GM12878 (cell line): ENCODE measurements around the gene IKBKG. TPM values are rescaled to one million over a fixed set of nuclear protein-coding genes. Genes with fewer than 3 reads are reported as not detected.
A peak's percentile ranks its signal among the peaks of the same experiment; 100 is the strongest.

Experiments used
- ATAC-seq: fragments of 200-7000 bp; cut with Tn5 transposase; 3 replicates; pipeline ENCODE4 v1.9.1; 2020; ENCODE audit warnings: mild to moderate bottlenecking, moderate library complexity
- BruUV-seq: library from RNA; stranded (reverse); fragments of 400-500 nt; replicated peaks from 2 replicates; lab custom pipeline; 2021; lab: Mats Ljungman, UMichigan
- CTCF ChIA-PET: fragments of 300-600 bp; sonication (Branson Sonifier 250); formaldehyde crosslinking; extraction: SDS; loops from one replicate; lab custom pipeline; 2021; ENCODE audit warnings: inconsistent platforms; lab: Yijun Ruan, JAX
- POLR2A ChIA-PET: fragments of 350-600 bp; formaldehyde crosslinking; extraction: SDS; loops from one replicate; lab custom pipeline; 2021; ENCODE audit warnings: inconsistent platforms; lab: Charles Lee
- RAD21 ChIA-PET: fragments of 300-600 bp; sonication (Branson Sonifier 250); formaldehyde crosslinking; loops from one replicate; lab custom pipeline; 2023; ENCODE audit warnings: antibody characterized with exemption; ENCODE audit not compliant: unreplicated experiment; lab: Charles Lee
- SMC1A ChIA-PET: fragments of 300-600 bp; sonication (Branson Sonifier 250); formaldehyde crosslinking; loops from one replicate; lab custom pipeline; 2023; ENCODE audit not compliant: unreplicated experiment, uncharacterized antibody; lab: Charles Lee
- DNase-seq: peaks from one replicate; pipeline ENCODE4 v3.0.0-alpha.2; 2011; ENCODE audit warnings: low read depth, low spot score
- FAIRE-seq: peaks from 3 replicates; lab custom pipeline; 2011; peaks lifted over from hg19 to GRCh38; lab: Jason Lieb, UNC
- H2AFZ ChIP-seq: 2 replicates; pipeline ENCODE4 v1.6.0; 2011; ENCODE audit warnings: low read depth, low read length, control low read depth; ENCODE audit not compliant: control insufficient read depth
- H3K27ac ChIP-seq: 2 replicates; pipeline ENCODE4 v1.5.1; 2011; ENCODE audit warnings: control low read depth; ENCODE audit not compliant: control insufficient read depth, insufficient read depth
- H3K27me3 ChIP-seq, 2 experiments: replicated peaks in 1 of 2; 2 replicates each; pipeline versions ENCODE4 v1.6.0 to v1.6.1; 2011; ENCODE audit warnings: low read length in 1 of 2; ENCODE audit not compliant: control insufficient read depth in 2 of 2, insufficient read depth in 2 of 2
- H3K36me3 ChIP-seq, 2 experiments: 2 replicates each; pipeline ENCODE4 v1.5.1; 2011; ENCODE audit warnings: low read length in 1 of 2; ENCODE audit not compliant: control insufficient read depth in 2 of 2, insufficient read depth in 2 of 2
- H3K4me1 ChIP-seq: 2 replicates; pipeline ENCODE4 v1.6.1; 2011; ENCODE audit warnings: mild to moderate bottlenecking, low read length, moderate library complexity, mixed read lengths; ENCODE audit not compliant: control insufficient read depth, insufficient read depth
- H3K4me2 ChIP-seq: 2 replicates; pipeline ENCODE4 v1.6.0; 2011; ENCODE audit warnings: control low read depth; ENCODE audit not compliant: control insufficient read depth, insufficient read depth
- H3K4me3 ChIP-seq: fragments of 200-600 bp; sonication (generic); 2 replicates; pipeline ENCODE4 v1.5.1; 2016
- H3K79me2 ChIP-seq: 2 replicates; pipeline ENCODE4 v1.6.0; 2011; ENCODE audit warnings: low read length; ENCODE audit not compliant: control insufficient read depth, insufficient read depth
- H3K9ac ChIP-seq: 2 replicates; pipeline ENCODE4 v1.8.0; 2011; ENCODE audit warnings: low read length, control low read depth, mixed read lengths; ENCODE audit not compliant: control insufficient read depth, insufficient read depth
- H3K9me3 ChIP-seq: replicated peaks from 3 replicates; pipeline ENCODE4 v1.5.1; 2011; ENCODE audit warnings: mild to moderate bottlenecking, low read length; ENCODE audit not compliant: control insufficient read depth, insufficient read depth
- H4K20me1 ChIP-seq: 2 replicates; pipeline ENCODE4 v1.6.0; 2011; ENCODE audit not compliant: control insufficient read depth, insufficient read depth
- PAX5 ChIP-seq: IDR thresholded peaks from 2 replicates; pipeline ENCODE4 v1.6.1; 2011; ENCODE audit warnings: low read depth, low read length, borderline replicate concordance
- RAD51 ChIP-seq: fragments of 450-650 bp; IDR thresholded peaks from 2 replicates; pipeline ENCODE4 v1.6.1; 2016; ENCODE audit warnings: moderate library complexity, mild to moderate bottlenecking, inconsistent platforms
- RFX5 ChIP-seq: IDR thresholded peaks from 2 replicates; pipeline ENCODE4 v1.6.1; 2011; ENCODE audit warnings: low read depth, low read length, improper control_type of control experiment
- TCF3 ChIP-seq: IDR thresholded peaks from 2 replicates; pipeline ENCODE4 v1.6.1; 2012; ENCODE audit warnings: low read depth, mild to moderate bottlenecking, low read length, borderline replicate concordance; ENCODE audit not compliant: insufficient read depth
- WGBS: methylation state at CpG from one replicate; pipeline ENCODE4 v1.1.6; 2016; ENCODE audit warnings: low lambda C conversion rate; ENCODE audit not compliant: insufficient replicate concordance, insufficient coverage; ENCODE audit errors: missing lambda C conversion rate; 5-methylcytosine and 5-hydroxymethylcytosine counted together
- in situ Hi-C: fragments of 300-500 bp; cut with MboI; formaldehyde crosslinking; loops from 9 replicates; pipeline ENCODE4 v1.14.3; 2018; ENCODE audit warnings: mixed read lengths
- intact Hi-C: fragments of 100-400 bp; cut with micrococcal nuclease; formaldehyde crosslinking; loops from one replicate; pipeline ENCODE4 v1.14.2; 2022; ENCODE audit not compliant: unreplicated experiment
- polyA plus RNA-seq, 11 experiments: library from polyadenylated mRNA; depleted of rRNA in 4 of 11; unstranded in 6 of 11; stranded (reverse) in 5 of 11; fragments of >200 nt; fragmentation: Nextera tagmentation in 4 of 11; fragmentation: Illumina TruSeq in 1 of 11; extraction: Ambion mirVana in 4 of 11; extraction: Trizol in 1 of 11; gene quantifications; 1 replicate in 1 of 11; 2 replicates in 10 of 11; pipeline versions ENCODE4 v1.2.1 to v1.2.3, GENCODE V29; 2011 to 2016; ENCODE audit warnings: inconsistent platforms in 2 of 11, missing spikeins in 2 of 11, low read depth in 1 of 11
- total RNA-seq, 4 experiments: library from RNA; depleted of rRNA in 3 of 4; stranded (reverse); fragments of >200 nt in 3 of 4; fragmentation: Illumina TruSeq in 1 of 4; extraction: Trizol in 1 of 4; gene quantifications; 2 replicates each; pipeline versions ENCODE4 v1.2.1 to v1.2.3, GENCODE V29; 2013 to 2021
- TF ChIP-seq, protein P1 (sequence below): fragments of 450-650 bp; formaldehyde crosslinking; IDR thresholded peaks from 2 replicates; pipeline ENCODE4 v1.4.0; 2022; ENCODE audit warnings: mild to moderate bottlenecking, moderate library complexity

IKBKG gene
- total and polyA plus RNA-seq, 10 of the 15 experiments (the other 5 are each of a cell fraction or from before 2014, with no cell fraction given), result 0.35 to 30.7 (median 16.7) TPM

DNA sequence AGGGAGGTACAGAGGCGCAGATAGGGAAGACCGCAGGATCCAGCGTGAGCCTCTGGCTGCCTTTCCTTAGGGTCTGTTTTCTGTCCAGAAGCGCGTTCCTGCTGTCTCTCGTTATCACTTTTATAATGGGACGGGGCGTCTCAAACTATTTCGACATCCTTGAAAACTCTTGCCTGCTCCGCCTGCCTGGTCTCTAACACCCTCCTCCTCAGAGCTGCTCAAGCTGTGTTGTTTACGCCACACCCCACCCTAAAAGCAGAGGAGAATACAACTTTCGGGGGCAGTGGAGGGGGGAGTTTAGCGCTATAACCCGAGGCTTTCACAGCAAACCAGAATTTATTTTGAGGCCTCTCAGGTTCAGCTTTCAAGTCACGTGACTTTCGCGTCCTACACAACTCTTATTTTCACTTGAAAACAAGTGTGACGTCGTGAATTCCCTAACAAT lies 30.7 kb upstream of the IKBKG start:
- H3K36me3 ChIP-seq, result no peaks in the 10 kb centered on the region
- TSS peak; percentile 74 for BruUV-seq
- in situ Hi-C loops, result no loop called here
- H3K4me3 ChIP-seq, result peak overlapping the region; percentile 64
- no peaks in the 10 kb centered on the region for H3K4me1 ChIP-seq
- no peaks in the 10 kb centered on the region; the same call in 2 of the 3 replicates for H3K9me3 ChIP-seq
- CTCF ChIA-PET, result interaction anchor here (2.1 kb wide), 1 partner anchor 11 kb away, joined by 8 read pairs; no protein-coding TSS in a partner anchor
- no peak for TF ChIP-seq PAX5
- TF ChIP-seq RFX5, result 0 out of 2 replicates have a peak, but pooled peaks have one; percentile 9
- peak; percentile 34; the same call in 1 of the 2 replicates for TF ChIP-seq RAD51
- TF ChIP-seq, protein P1, sequence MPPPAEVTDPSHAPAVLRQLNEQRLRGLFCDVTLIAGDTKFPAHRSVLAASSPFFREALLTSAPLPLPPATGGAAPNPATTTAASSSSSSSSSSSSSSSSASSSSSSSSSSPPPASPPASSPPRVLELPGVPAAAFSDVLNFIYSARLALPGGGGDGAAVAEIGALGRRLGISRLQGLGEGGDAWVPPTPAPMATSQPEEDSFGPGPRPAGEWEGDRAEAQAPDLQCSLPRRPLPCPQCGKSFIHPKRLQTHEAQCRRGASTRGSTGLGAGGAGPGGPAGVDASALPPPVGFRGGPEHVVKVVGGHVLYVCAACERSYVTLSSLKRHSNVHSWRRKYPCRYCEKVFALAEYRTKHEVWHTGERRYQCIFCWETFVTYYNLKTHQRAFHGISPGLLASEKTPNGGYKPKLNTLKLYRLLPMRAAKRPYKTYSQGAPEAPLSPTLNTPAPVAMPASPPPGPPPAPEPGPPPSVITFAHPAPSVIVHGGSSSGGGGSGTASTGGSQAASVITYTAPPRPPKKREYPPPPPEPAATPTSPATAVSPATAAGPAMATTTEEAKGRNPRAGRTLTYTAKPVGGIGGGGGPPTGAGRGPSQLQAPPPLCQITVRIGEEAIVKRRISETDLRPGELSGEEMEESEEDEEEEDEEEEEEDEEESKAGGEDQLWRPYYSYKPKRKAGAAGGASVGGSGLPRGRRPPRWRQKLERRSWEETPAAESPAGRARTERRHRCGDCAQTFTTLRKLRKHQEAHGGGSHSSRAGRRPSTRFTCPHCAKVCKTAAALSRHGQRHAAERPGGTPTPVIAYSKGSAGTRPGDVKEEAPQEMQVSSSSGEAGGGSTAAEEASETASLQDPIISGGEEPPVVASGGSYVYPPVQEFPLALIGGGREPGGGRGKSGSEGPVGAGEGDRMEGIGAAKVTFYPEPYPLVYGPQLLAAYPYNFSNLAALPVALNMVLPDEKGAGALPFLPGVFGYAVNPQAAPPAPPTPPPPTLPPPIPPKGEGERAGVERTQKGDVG (CRISPR knock-in tag), result no peak
- no peak for TF ChIP-seq TCF3
- TF ChIP-seq, all 136 proteins: peak for 2
- Histone ChIP-seq H2AFZ (peak overlapping the region; percentile 83), H4K20me1 (no peaks in the 10 kb centered on the region), H3K27ac (peak overlapping the region; percentile 57; the same call in 1 of the 2 replicates), H3K79me2 (no peaks in the 10 kb centered on the region; the same call in none of the 2 replicates), H3K4me2 (peak overlapping the region; percentile 79), H3K27me3 (no peaks in the 10 kb centered on the region), H3K9ac (peak overlapping the region; percentile 46; the same call in 1 of the 2 replicates)
- intact Hi-C loops, result loop anchor here (5.0 kb wide), 1 partner anchor 39 kb away; the partner anchor contains the start of gene LAGE3
- no peak for DNase-seq
- ChIA-PET RAD21 (interaction anchor here (0.7 kb wide), 1 partner anchor 26 kb away, joined by 5 read pairs; the partner anchor contains the start of gene SLC10A3), POLR2A (interaction anchor here (0.9 to 2.4 kb wide), 5 partner anchors 10 to 120 kb away, joined by 3 to 12 read pairs (median 4); partner anchors contain the start of genes LAGE3, RPL10 and SLC10A3), SMC1A (interaction anchor here (0.6 to 1.5 kb wide), 4 partner anchors 11 to 26 kb away, joined by 3 to 7 read pairs (median 4); partner anchors contain the start of gene SLC10A3)
- no peak for FAIRE-seq
- ATAC-seq, result no peak
- 43% methylated on average over 19 of the region's 19 CpGs for WGBS
